ENCODE results near the gene SARS2.
"Not testable (repeated sequence)": the region's sequence is repeated elsewhere in the genome, so short reads cannot be mapped to it uniquely, and the experiment has no call there.

GRCh38 chr19:38941466-38941865 is 10.9 kb upstream of the SARS2 start:
- TF ChIP-seq CTCF (conservative IDR thresholded peaks at IDR 0.05; ENCODE audit: low read depth, low read length); EZH2 (IDR thresholded peaks at IDR 0.05; ENCODE audit: low read length, unreplicated experiment): not testable (repeated sequence)

Measured in PC-3 (cell line).